DOHH2 (cell line): ENCODE data around the gene CMSS1.

Experiments
- EZH2phosphoT487 ChIP-seq: fragments of 200-600 bp; sonication (generic); IDR thresholded peaks from 2 replicates; pipeline ENCODE4 v1.6.1; 2017; ENCODE audit warnings: borderline replicate concordance, mild to moderate bottlenecking, antibody characterized with exemption, low read length, moderate library complexity, mixed read lengths
- TF ChIP-seq, protein P1 (sequence below): fragments of 200-600 bp; sonication (generic); IDR thresholded peaks from one replicate; pipeline ENCODE4 v1.5.1; 2014; ENCODE audit warnings: antibody characterized with exemption, mild to moderate bottlenecking, low read depth, low read length; ENCODE audit not compliant: poor library complexity, severe bottlenecking

DNA sequence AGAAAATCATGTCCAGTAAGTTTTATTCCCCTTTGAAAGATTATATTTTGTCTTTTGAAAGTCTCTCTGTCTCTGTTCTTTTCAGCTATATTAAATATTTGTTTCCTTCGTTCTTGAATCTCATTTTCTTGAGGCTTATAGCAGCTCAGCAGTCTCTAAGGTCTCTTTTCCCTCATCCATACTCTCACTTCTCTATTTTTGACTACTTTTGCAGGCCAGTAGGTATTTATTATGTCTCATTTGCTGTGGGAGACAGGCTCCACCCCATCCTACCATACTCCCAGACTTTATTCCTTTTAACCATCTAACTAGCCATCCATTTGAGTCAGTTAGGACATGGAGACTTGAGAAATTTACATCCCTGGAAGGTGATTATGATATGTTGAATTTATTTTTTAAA is 225.6 kb downstream of the CMSS1 start:
- TF ChIP-seq, protein P1, sequence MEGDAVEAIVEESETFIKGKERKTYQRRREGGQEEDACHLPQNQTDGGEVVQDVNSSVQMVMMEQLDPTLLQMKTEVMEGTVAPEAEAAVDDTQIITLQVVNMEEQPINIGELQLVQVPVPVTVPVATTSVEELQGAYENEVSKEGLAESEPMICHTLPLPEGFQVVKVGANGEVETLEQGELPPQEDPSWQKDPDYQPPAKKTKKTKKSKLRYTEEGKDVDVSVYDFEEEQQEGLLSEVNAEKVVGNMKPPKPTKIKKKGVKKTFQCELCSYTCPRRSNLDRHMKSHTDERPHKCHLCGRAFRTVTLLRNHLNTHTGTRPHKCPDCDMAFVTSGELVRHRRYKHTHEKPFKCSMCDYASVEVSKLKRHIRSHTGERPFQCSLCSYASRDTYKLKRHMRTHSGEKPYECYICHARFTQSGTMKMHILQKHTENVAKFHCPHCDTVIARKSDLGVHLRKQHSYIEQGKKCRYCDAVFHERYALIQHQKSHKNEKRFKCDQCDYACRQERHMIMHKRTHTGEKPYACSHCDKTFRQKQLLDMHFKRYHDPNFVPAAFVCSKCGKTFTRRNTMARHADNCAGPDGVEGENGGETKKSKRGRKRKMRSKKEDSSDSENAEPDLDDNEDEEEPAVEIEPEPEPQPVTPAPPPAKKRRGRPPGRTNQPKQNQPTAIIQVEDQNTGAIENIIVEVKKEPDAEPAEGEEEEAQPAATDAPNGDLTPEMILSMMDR: no peak
- TF ChIP-seq EZH2phosphoT487: no peak
